K562 (cell line): ENCODE results near the gene PTGFR. TPM values are rescaled to one million over a fixed set of nuclear protein-coding genes. Genes with fewer than 3 reads are reported as not detected.

ENCODE experiments used
- ATAC-seq: fragments of 200-7000 bp; cut with Tn5 transposase; 3 replicates; pipeline ENCODE4 v1.9.1; 2020; ENCODE audit warnings: moderate library complexity
- BruUV-seq: library from RNA; stranded (reverse); fragments of 400-500 nt; replicated peaks from 2 replicates; lab custom pipeline; 2021; lab: Mats Ljungman, UMichigan
- CTCF ChIA-PET: fragments of 300-600 bp; formaldehyde crosslinking; extraction: SDS; loops from one replicate; lab custom pipeline; 2021; ENCODE audit warnings: low intra/inter-chr PET ratio; lab: Yijun Ruan, JAX
- POLR2A ChIA-PET: fragments of 300-600, 350-650 bp; sonication (Branson Sonifier 250); formaldehyde crosslinking; extraction: SDS; loops from one replicate; lab custom pipeline; 2021; ENCODE audit warnings: antibody characterized with exemption, inconsistent platforms; lab: Yijun Ruan, JAX
- DNase-seq, 4 experiments: peaks; one replicate each; pipeline versions ENCODE4 v3.0.0 to v3.0.0-alpha.2; 2011 to 2018; ENCODE audit warnings: low spot score in 3 of 4, mixed read lengths in 3 of 4; ENCODE audit errors: extremely low read depth in 1 of 4
- FAIRE-seq: peaks from 2 replicates; lab custom pipeline; 2011; peaks lifted over from hg19 to GRCh38; lab: Jason Lieb, UNC
- H2AFZ ChIP-seq: 2 replicates; pipeline ENCODE4 v1.6.0; 2011; ENCODE audit warnings: low read depth, low read length, control low read depth, inconsistent platforms
- H3K27ac ChIP-seq: fragments of 200-600 bp; 3 replicates; pipeline ENCODE4 v1.8.0; 2011; ENCODE audit warnings: low read depth, mild to moderate bottlenecking, control low read depth, inconsistent platforms, low read length, moderate library complexity, mixed read lengths; ENCODE audit errors: extremely low read depth
- H3K27me3 ChIP-seq, 2 experiments: fragments of 300-600 bp in 1 of 2; 2 replicates in 1 of 2; 3 replicates in 1 of 2; pipeline versions ENCODE4 v1.6.0 to v1.8.0; 2011; ENCODE audit warnings: inconsistent platforms in 2 of 2, low read length in 2 of 2, mild to moderate bottlenecking in 1 of 2, mixed read lengths in 1 of 2, moderate library complexity in 1 of 2; ENCODE audit not compliant: control insufficient read depth in 2 of 2, insufficient read depth in 2 of 2
- H3K36me3 ChIP-seq: fragments of 300-600 bp; 3 replicates; pipeline ENCODE4 v1.8.0; 2011; ENCODE audit warnings: mild to moderate bottlenecking, low read length, inconsistent platforms; ENCODE audit not compliant: control insufficient read depth, insufficient read depth
- H3K4me1 ChIP-seq, 2 experiments: fragments of 200-600 bp in 1 of 2; replicated peaks in 1 of 2; 2 replicates in 1 of 2; 3 replicates in 1 of 2; pipeline versions ENCODE4 v1.5.1 to v1.8.0; 2011; ENCODE audit warnings: inconsistent platforms in 2 of 2, low read length in 2 of 2, mild to moderate bottlenecking in 1 of 2, mixed read lengths in 1 of 2, moderate library complexity in 1 of 2; ENCODE audit not compliant: control insufficient read depth in 2 of 2, insufficient read depth in 2 of 2
- H3K4me2 ChIP-seq: 2 replicates; pipeline ENCODE4 v1.6.1; 2011; ENCODE audit warnings: low read length, control low read depth, inconsistent platforms, mixed read lengths; ENCODE audit not compliant: insufficient read depth
- H3K4me3 ChIP-seq: fragments of 200-600 bp; sonication (generic), shearing (Covaris generic); 2 replicates; pipeline ENCODE4 v1.5.1; 2016; ENCODE audit warnings: control low read depth, inconsistent platforms
- H3K79me2 ChIP-seq: fragments of 200-600 bp; 3 replicates; pipeline ENCODE4 v1.8.0; 2011; ENCODE audit warnings: low read length, inconsistent platforms; ENCODE audit not compliant: control insufficient read depth, insufficient read depth
- H3K9ac ChIP-seq, 2 experiments: 2 replicates each; pipeline versions ENCODE4 v1.6.0 to v1.6.1; 2011; ENCODE audit warnings: low read depth in 2 of 2, low read length in 2 of 2, control low read depth in 1 of 2, inconsistent platforms in 1 of 2, mild to moderate bottlenecking in 1 of 2, mixed read lengths in 1 of 2; ENCODE audit not compliant: insufficient read depth in 1 of 2
- H3K9me1 ChIP-seq: one replicate; pipeline ENCODE4 v1.6.0; 2011; ENCODE audit warnings: inconsistent platforms, mild to moderate bottlenecking, low read length, moderate library complexity; ENCODE audit not compliant: control insufficient read depth, insufficient read depth
- H3K9me3 ChIP-seq: replicated peaks from 2 replicates; pipeline ENCODE4 v1.5.1; 2011; ENCODE audit warnings: low read depth, low read length, inconsistent platforms; ENCODE audit not compliant: control insufficient read depth, insufficient read depth
- H4K20me1 ChIP-seq: replicated peaks from 2 replicates; pipeline ENCODE4 v1.6.1; 2011; ENCODE audit warnings: low read length, inconsistent platforms, mixed read lengths; ENCODE audit not compliant: control insufficient read depth, insufficient read depth
- CEBPB ChIP-seq: fragments of 450-650 bp; IDR thresholded peaks from 2 replicates; pipeline ENCODE4 v1.6.1; 2016; ENCODE audit warnings: missing genetic modification characterization, missing compliant biosample characterization
- CXXC5 ChIP-seq: fragments of 250-450 bp; sonication (Bioruptor Pico); IDR thresholded peaks from 2 replicates; pipeline ENCODE4 v1.8.0; 2022; ENCODE audit warnings: inconsistent platforms, mild to moderate bottlenecking, moderate library complexity
- ESRRA ChIP-seq: fragments of 450-650 bp; IDR thresholded peaks from 2 replicates; pipeline ENCODE4 v1.6.1; 2014; ENCODE audit warnings: low read depth, mild to moderate bottlenecking, moderate library complexity, borderline replicate concordance
- FOSL1 ChIP-seq: fragments of 200-800 bp; sonication (Bioruptor generic); conservative IDR thresholded peaks from 2 replicates; pipeline ENCODE4 v1.6.1; 2016; ENCODE audit warnings: missing genetic modification characterization, missing compliant biosample characterization
- GTF2B ChIP-seq: IDR thresholded peaks from 2 replicates; pipeline ENCODE4 v1.6.1; 2011; ENCODE audit not compliant: insufficient read length; ENCODE audit errors: extremely low read depth
- NCOA6 ChIP-seq: fragments of 450-650 bp; IDR thresholded peaks from 2 replicates; pipeline ENCODE4 v1.6.1; 2017; ENCODE audit warnings: mild to moderate bottlenecking
- POLR2AphosphoS2 ChIP-seq: IDR thresholded peaks from 2 replicates; pipeline ENCODE4 v1.6.1; 2012; ENCODE audit warnings: low read length, improper control_type of control experiment
- USF1 ChIP-seq: sonication (generic); formaldehyde crosslinking; IDR thresholded peaks from 2 replicates; pipeline ENCODE4 v1.9.0; 2022; ENCODE audit warnings: mild to moderate bottlenecking, missing genetic modification reagents
- ZNF121 ChIP-seq: sonication (generic); formaldehyde crosslinking; conservative IDR thresholded peaks from 2 replicates; pipeline ENCODE4 v1.8.0; 2022; ENCODE audit warnings: missing genetic modification reagents
- ZNF766 ChIP-seq: fragments of 200-800 bp; sonication (Bioruptor generic); conservative IDR thresholded peaks from 2 replicates; pipeline ENCODE4 v1.6.1; 2016; ENCODE audit warnings: missing genetic modification characterization, missing compliant biosample characterization
- WGBS: fragments of 100-300 bp; shearing (Covaris generic); methylation state at CpG from one replicate; pipeline ENCODE4 v1.1.6; 2016; ENCODE audit warnings: low coverage, mixed read lengths; ENCODE audit not compliant: insufficient coverage; ENCODE audit errors: missing lambda C conversion rate; 5-methylcytosine and 5-hydroxymethylcytosine counted together
- in situ Hi-C: fragments of 300-500 bp; cut with MboI; formaldehyde crosslinking; loops from 4 replicates; pipeline ENCODE4 v1.15.0; 2018; ENCODE audit warnings: inconsistent platforms, mixed read lengths
- intact Hi-C: fragments of 100-400 bp; cut with micrococcal nuclease; formaldehyde crosslinking; loops from 2 replicates; pipeline ENCODE4 v1.14.2; 2022
- polyA plus RNA-seq, 8 experiments: library from polyadenylated mRNA; depleted of rRNA in 4 of 8; stranded (reverse) in 5 of 8; unstranded in 3 of 8; fragments of >200 nt; fragmentation: Nextera tagmentation in 2 of 8; fragmentation: Illumina TruSeq in 1 of 8; extraction: Ambion mirVana in 2 of 8; extraction: Trizol in 1 of 8; gene quantifications; 2 replicates each; pipeline versions ENCODE4 v1.2.1 to v1.2.3, GENCODE V29; 2011 to 2014; ENCODE audit warnings: inconsistent platforms in 1 of 8, missing spikeins in 1 of 8
- total RNA-seq, 7 experiments: library from RNA; depleted of rRNA in 6 of 7; stranded (reverse); fragments of >200 nt in 6 of 7; fragmentation: Illumina TruSeq in 2 of 7; extraction: Trizol in 2 of 7; gene quantifications; 2 replicates each; pipeline versions ENCODE4 v1.2.1 to v1.2.3, GENCODE V29; 2011 to 2021; ENCODE audit warnings: low replicate concordance in 1 of 7
- TF ChIP-seq, protein P1 (sequence below): sonication (generic); formaldehyde crosslinking; IDR thresholded peaks from 2 replicates; pipeline ENCODE4 v1.8.0; 2022; ENCODE audit warnings: missing genetic modification reagents, mild to moderate bottlenecking, moderate library complexity, borderline replicate concordance
- TF ChIP-seq, protein P2 (sequence below), 3 experiments: fragments of 200-800 bp in 1 of 3; fragments of 250-450 bp in 1 of 3; fragments of 450-650 bp in 1 of 3; sonication (Bioruptor Pico) in 1 of 3; sonication (Bioruptor generic) in 1 of 3; formaldehyde crosslinking in 1 of 3; IDR thresholded peaks; 2 replicates each; pipeline versions ENCODE4 v1.6.1 to v1.8.0; 2016 to 2022; ENCODE audit warnings: mild to moderate bottlenecking in 2 of 3, missing genetic modification characterization in 2 of 3, missing compliant biosample characterization in 1 of 3, moderate library complexity in 1 of 3

The PTGFR gene
- total and polyA plus RNA-seq, 9 of the 15 experiments (the other 6 are each of a cell fraction or from before 2014, with no cell fraction given), result 0.04 TPM; not detected in 8

DNA sequence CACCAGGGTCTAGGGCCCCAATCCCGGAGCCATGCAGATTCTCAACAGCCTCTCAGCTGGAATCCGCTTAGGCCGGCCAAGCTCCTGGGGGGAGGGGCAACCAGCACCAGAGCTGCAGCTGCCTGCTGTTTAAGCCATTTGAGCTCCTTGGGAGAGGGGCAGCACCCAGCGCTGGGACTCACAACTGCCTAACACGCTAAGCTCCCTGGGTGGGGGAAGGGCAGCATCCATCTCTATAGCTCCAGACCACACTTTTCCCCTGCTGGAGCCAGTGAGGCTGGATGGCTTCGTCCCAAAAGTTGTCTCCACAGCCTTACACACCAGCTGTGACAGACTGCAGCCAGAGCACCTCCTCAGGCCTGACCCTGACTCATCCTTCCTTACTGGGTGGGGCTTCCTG is 6.9 kb upstream of the PTGFR start:
- H4K20me1 ChIP-seq, result no peaks in the 10 kb centered on the region
- no peak for DNase-seq

More for the DNA sequence above, 6.9 kb upstream of the PTGFR start:
- no peaks in the 10 kb centered on the region for H3K79me2 ChIP-seq
- H2AFZ ChIP-seq, result no peak overlapping the region
- H3K27ac ChIP-seq, result no peak overlapping the region
- no peaks in the 10 kb centered on the region for H3K9me3 ChIP-seq
- 0% methylated on average over 2 of the region's 6 CpGs for WGBS
- H3K4me3 ChIP-seq, result no peak overlapping the region
- TF ChIP-seq, protein P1, sequence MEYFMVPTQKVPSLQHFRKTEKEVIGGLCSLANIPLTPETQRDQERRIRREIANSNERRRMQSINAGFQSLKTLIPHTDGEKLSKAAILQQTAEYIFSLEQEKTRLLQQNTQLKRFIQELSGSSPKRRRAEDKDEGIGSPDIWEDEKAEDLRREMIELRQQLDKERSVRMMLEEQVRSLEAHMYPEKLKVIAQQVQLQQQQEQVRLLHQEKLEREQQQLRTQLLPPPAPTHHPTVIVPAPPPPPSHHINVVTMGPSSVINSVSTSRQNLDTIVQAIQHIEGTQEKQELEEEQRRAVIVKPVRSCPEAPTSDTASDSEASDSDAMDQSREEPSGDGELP, result no peak
- TF ChIP-seq ESRRA, result no peak
- no peak for TF ChIP-seq CEBPB (tag)
- TF ChIP-seq USF1, result no peak
- TF ChIP-seq ZNF766 (CRISPR knock-in tag), result no peak
- no peak for TF ChIP-seq ZNF121
- TF ChIP-seq GTF2B, result no peak
- TF ChIP-seq POLR2AphosphoS2, result no peak
- no peak for TF ChIP-seq NCOA6
- TF ChIP-seq, protein P2, sequence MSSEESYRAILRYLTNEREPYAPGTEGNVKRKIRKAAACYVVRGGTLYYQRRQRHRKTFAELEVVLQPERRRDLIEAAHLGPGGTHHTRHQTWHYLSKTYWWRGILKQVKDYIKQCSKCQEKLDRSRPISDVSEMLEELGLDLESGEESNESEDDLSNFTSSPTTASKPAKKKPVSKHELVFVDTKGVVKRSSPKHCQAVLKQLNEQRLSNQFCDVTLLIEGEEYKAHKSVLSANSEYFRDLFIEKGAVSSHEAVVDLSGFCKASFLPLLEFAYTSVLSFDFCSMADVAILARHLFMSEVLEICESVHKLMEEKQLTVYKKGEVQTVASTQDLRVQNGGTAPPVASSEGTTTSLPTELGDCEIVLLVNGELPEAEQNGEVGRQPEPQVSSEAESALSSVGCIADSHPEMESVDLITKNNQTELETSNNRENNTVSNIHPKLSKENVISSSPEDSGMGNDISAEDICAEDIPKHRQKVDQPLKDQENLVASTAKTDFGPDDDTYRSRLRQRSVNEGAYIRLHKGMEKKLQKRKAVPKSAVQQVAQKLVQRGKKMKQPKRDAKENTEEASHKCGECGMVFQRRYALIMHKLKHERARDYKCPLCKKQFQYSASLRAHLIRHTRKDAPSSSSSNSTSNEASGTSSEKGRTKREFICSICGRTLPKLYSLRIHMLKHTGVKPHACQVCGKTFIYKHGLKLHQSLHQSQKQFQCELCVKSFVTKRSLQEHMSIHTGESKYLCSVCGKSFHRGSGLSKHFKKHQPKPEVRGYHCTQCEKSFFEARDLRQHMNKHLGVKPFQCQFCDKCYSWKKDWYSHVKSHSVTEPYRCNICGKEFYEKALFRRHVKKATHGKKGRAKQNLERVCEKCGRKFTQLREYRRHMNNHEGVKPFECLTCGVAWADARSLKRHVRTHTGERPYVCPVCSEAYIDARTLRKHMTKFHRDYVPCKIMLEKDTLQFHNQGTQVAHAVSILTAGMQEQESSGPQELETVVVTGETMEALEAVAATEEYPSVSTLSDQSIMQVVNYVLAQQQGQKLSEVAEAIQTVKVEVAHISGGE (CRISPR knock-in tag; IDR thresholded peaks at IDR 0.05), result no peak
- no peak for TF ChIP-seq FOSL1 (tag)
- no peak for TF ChIP-seq CXXC5 (CRISPR knock-in tag)
- in situ Hi-C loops, result no loop called here
- H3K4me1 ChIP-seq, result no peaks in the 10 kb centered on the region
- CTCF ChIA-PET, result no interaction called here
- no peak overlapping the region for H3K4me2 ChIP-seq
- H3K36me3 ChIP-seq, result no peaks in the 10 kb centered on the region
- intact Hi-C loops, result no loop called here
- BruUV-seq, result no TSS peak
- POLR2A ChIA-PET, result no interaction called here
- no peak for FAIRE-seq
- H3K9ac ChIP-seq, result no peak overlapping the region
- no peaks in the 10 kb centered on the region for H3K27me3 ChIP-seq
- ATAC-seq, result no peak
- H3K9me1 ChIP-seq, result no peaks in the 10 kb centered on the region
